SK-N-SH (cell line): Measurements from ENCODE around the gene GPX7. TPM values are rescaled to one million over a fixed set of nuclear protein-coding genes. Genes with fewer than 3 reads are reported as not detected.

Experiments
- CTCF ChIA-PET: fragments of 300-600, 350-600 bp; formaldehyde crosslinking; extraction: SDS; loops from one replicate; lab custom pipeline; 2021; lab: Yijun Ruan, JAX
- POLR2A ChIA-PET: fragments of 350-600 bp; sonication (Branson Sonifier 250); formaldehyde crosslinking; extraction: SDS; loops from one replicate; lab custom pipeline; 2020; ENCODE audit warnings: antibody characterized with exemption, inconsistent platforms; lab: Yijun Ruan, JAX
- DNase-seq: peaks from one replicate; pipeline ENCODE4 v3.0.0; 2012
- H2AFZ ChIP-seq: fragments of 200-600 bp; sonication (generic); 2 replicates; pipeline ENCODE4 v1.8.1; 2016; ENCODE audit warnings: antibody characterized with exemption, mild to moderate bottlenecking, low read depth
- H3F3A ChIP-seq: fragments of 200-600 bp; sonication (generic); replicated peaks from 2 replicates; pipeline ENCODE3; 2016; ENCODE audit warnings: antibody characterized with exemption, mild to moderate bottlenecking; ENCODE audit not compliant: insufficient read depth
- H3K27ac ChIP-seq, 2 experiments: fragments of 200-500 bp in 1 of 2; fragments of 200-600 bp in 1 of 2; sonication (Bioruptor generic) in 1 of 2; sonication (generic), shearing (Covaris generic) in 1 of 2; 2 replicates each; pipeline versions ENCODE4 v1.5.1 to v1.6.1; 2014 to 2016; ENCODE audit warnings: low read depth in 2 of 2, inconsistent platforms in 1 of 2, low read length in 1 of 2, mild to moderate bottlenecking in 1 of 2, mixed read lengths in 1 of 2
- H3K27me3 ChIP-seq: fragments of 200-600 bp; sonication (generic), shearing (Covaris generic); 2 replicates; pipeline ENCODE4 v1.6.1; 2016; ENCODE audit warnings: mixed run types; ENCODE audit not compliant: insufficient read depth
- H3K36me3 ChIP-seq, 2 experiments: fragments of 200-500 bp in 1 of 2; fragments of 200-600 bp in 1 of 2; sonication (Bioruptor generic) in 1 of 2; sonication (generic) in 1 of 2; replicated peaks in 1 of 2; 2 replicates each; pipeline versions ENCODE3 to v1.5.1; 2014 to 2016; ENCODE audit warnings: low read length in 1 of 2, mild to moderate bottlenecking in 1 of 2; ENCODE audit not compliant: insufficient read depth in 2 of 2, control insufficient read depth in 1 of 2
- H3K4me1 ChIP-seq, 2 experiments: fragments of 200-500 bp in 1 of 2; fragments of 200-600 bp in 1 of 2; sonication (Bioruptor generic) in 1 of 2; sonication (generic), shearing (Covaris generic) in 1 of 2; 2 replicates each; pipeline versions ENCODE4 v1.5.1 to v1.6.1; 2014 to 2016; ENCODE audit warnings: low read depth in 1 of 2, low read length in 1 of 2, mixed run types in 1 of 2; ENCODE audit not compliant: insufficient read depth in 2 of 2, control insufficient read depth in 1 of 2
- H3K4me2 ChIP-seq: fragments of 200-600 bp; sonication (generic), shearing (Covaris generic); 2 replicates; pipeline ENCODE4 v1.6.1; 2017; ENCODE audit warnings: mixed run types
- H3K4me3 ChIP-seq, 2 experiments: fragments of 200-500 bp in 1 of 2; fragments of 200-600 bp in 1 of 2; sonication (Bioruptor generic) in 1 of 2; sonication (generic), shearing (Covaris generic) in 1 of 2; 2 replicates each; pipeline versions ENCODE4 v1.5.1 to v1.8.1; 2014 to 2016; ENCODE audit warnings: low read depth in 2 of 2, inconsistent platforms in 1 of 2, low read length in 1 of 2, mild to moderate bottlenecking in 1 of 2, mixed read lengths in 1 of 2, moderate library complexity in 1 of 2
- H3K79me2 ChIP-seq: fragments of 200-600 bp; sonication (generic); 2 replicates; pipeline ENCODE4 v1.8.1; 2017; ENCODE audit warnings: mild to moderate bottlenecking; ENCODE audit not compliant: insufficient read depth
- H3K9ac ChIP-seq: fragments of 200-600 bp; sonication (generic); 2 replicates; pipeline ENCODE4 v1.6.1; 2017; ENCODE audit warnings: mixed run types
- H3K9me2 ChIP-seq: fragments of 200-600 bp; sonication (generic); 2 replicates; pipeline ENCODE4 v1.6.1; 2017; ENCODE audit warnings: mixed run types
- H3K9me3 ChIP-seq: fragments of 200-600 bp; sonication (generic); 2 replicates; pipeline ENCODE4 v1.6.1; 2017; ENCODE audit warnings: mixed run types, mild to moderate bottlenecking, moderate library complexity
- H4K20me1 ChIP-seq: fragments of 200-600 bp; sonication (generic); 2 replicates; pipeline ENCODE4 v1.6.1; 2017; ENCODE audit warnings: mild to moderate bottlenecking, mixed run types; ENCODE audit not compliant: insufficient read depth
- CTCF ChIP-seq: fragments of 200-600 bp; sonication (generic); IDR thresholded peaks from 2 replicates; pipeline ENCODE4 v1.6.1; 2017; ENCODE audit warnings: antibody characterized with exemption, mild to moderate bottlenecking, moderate library complexity
- ELF1 ChIP-seq: IDR thresholded peaks from 2 replicates; pipeline ENCODE4 v1.4.0; 2012
- EP300 ChIP-seq, 2 experiments: IDR thresholded peaks; 2 replicates each; pipeline versions ENCODE4 v1.4.0 to v1.6.1; 2012; ENCODE audit warnings: borderline replicate concordance in 1 of 2, low read depth in 1 of 2, low read length in 1 of 2
- EZH2phosphoT487 ChIP-seq: fragments of 200-600 bp; sonication (generic); IDR thresholded peaks from 2 replicates; pipeline ENCODE4 v1.6.1; 2017; ENCODE audit warnings: low read depth, mixed run types, mild to moderate bottlenecking, antibody characterized with exemption, moderate library complexity, borderline replicate concordance
- FOSL2 ChIP-seq: IDR thresholded peaks from 2 replicates; pipeline ENCODE4 v1.4.0; 2012; ENCODE audit warnings: low read depth, mild to moderate bottlenecking, moderate library complexity, borderline replicate concordance
- FOXJ3 ChIP-seq: sonication (generic); formaldehyde crosslinking; IDR thresholded peaks from 2 replicates; pipeline ENCODE4 v1.5.1; 2020; ENCODE audit warnings: mild to moderate bottlenecking, missing genetic modification reagents
- GABPA ChIP-seq: IDR thresholded peaks from 2 replicates; pipeline ENCODE4 v1.4.0; 2012; ENCODE audit warnings: low read depth, mild to moderate bottlenecking
- GATA2 ChIP-seq: sonication (generic); formaldehyde crosslinking; IDR thresholded peaks from 2 replicates; pipeline ENCODE4 v1.5.0; 2020; ENCODE audit warnings: mild to moderate bottlenecking, missing genetic modification reagents
- MAX ChIP-seq: IDR thresholded peaks from 2 replicates; pipeline ENCODE4 v1.4.0; 2012; ENCODE audit warnings: low read depth
- MEF2A ChIP-seq: IDR thresholded peaks from 2 replicates; pipeline ENCODE4 v1.4.0; 2012; ENCODE audit warnings: low read depth, borderline replicate concordance
- MXI1 ChIP-seq: IDR thresholded peaks from 2 replicates; pipeline ENCODE4 v1.6.1; 2012; ENCODE audit warnings: mild to moderate bottlenecking, low read depth, low read length, improper control_type of control experiment
- NFIC ChIP-seq: IDR thresholded peaks from 2 replicates; pipeline ENCODE4 v1.4.0; 2012; ENCODE audit warnings: borderline replicate concordance
- POLR2AphosphoS5 ChIP-seq: IDR thresholded peaks from 2 replicates; pipeline ENCODE4 v1.6.1; 2012; ENCODE audit warnings: low read depth, low read length
- RFX5 ChIP-seq: IDR thresholded peaks from 2 replicates; pipeline ENCODE4 v1.6.1; 2012; ENCODE audit warnings: mild to moderate bottlenecking, improper control_type of control experiment, low read length
- RXRA ChIP-seq: IDR thresholded peaks from 2 replicates; pipeline ENCODE4 v1.4.0; 2012; ENCODE audit warnings: low read depth, mild to moderate bottlenecking, borderline replicate concordance
- SMC3 ChIP-seq: IDR thresholded peaks from 2 replicates; pipeline ENCODE4 v1.6.1; 2012; ENCODE audit warnings: low read depth, low read length, improper control_type of control experiment
- TAF1 ChIP-seq: IDR thresholded peaks from 2 replicates; pipeline ENCODE4 v1.6.1; 2012; ENCODE audit warnings: low read depth, mild to moderate bottlenecking, low read length, moderate library complexity, borderline replicate concordance
- TCF12 ChIP-seq: IDR thresholded peaks from 2 replicates; pipeline ENCODE4 v1.4.0; 2012
- USF1 ChIP-seq: IDR thresholded peaks from 2 replicates; pipeline ENCODE4 v1.4.0; 2012; ENCODE audit warnings: low read depth, borderline replicate concordance
- YY1 ChIP-seq: IDR thresholded peaks from 2 replicates; pipeline ENCODE4 v1.4.0; 2012; ENCODE audit warnings: low read depth, mild to moderate bottlenecking
- WGBS: methylation state at CpG from one replicate; pipeline ENCODE4 v1.1.6; 2017; ENCODE audit warnings: low lambda C conversion rate; 5-methylcytosine and 5-hydroxymethylcytosine counted together
- polyA plus RNA-seq, 3 experiments: library from polyadenylated mRNA; depleted of rRNA; stranded (reverse); fragments of >200 nt; gene quantifications; 2 replicates each; pipeline ENCODE4 v1.2.3, GENCODE V29; 2012
- TF ChIP-seq, protein P1 (sequence below): IDR thresholded peaks from 2 replicates; pipeline ENCODE4; 2012
- TF ChIP-seq, protein P2 (sequence below): IDR thresholded peaks from 2 replicates; pipeline ENCODE4 v1.6.1; 2012; ENCODE audit warnings: mild to moderate bottlenecking, low read depth, low read length, moderate library complexity

The GPX7 gene
- polyA plus RNA-seq, 1 of the 3 experiments (the other 2 are of a cell fraction): 6.2 TPM

GRCh38 chr1:52641307-52641706 lies 39.1 kb downstream of the GPX7 start (continued):
- TF ChIP-seq YY1 (no peak), GATA2 (no peak), EP300 (IDR thresholded peaks at IDR 0.05; ENCODE audit: borderline replicate concordance in 1 of 2, low read depth in 1 of 2, low read length in 1 of 2) (no peak)
- TF ChIP-seq, protein P1, sequence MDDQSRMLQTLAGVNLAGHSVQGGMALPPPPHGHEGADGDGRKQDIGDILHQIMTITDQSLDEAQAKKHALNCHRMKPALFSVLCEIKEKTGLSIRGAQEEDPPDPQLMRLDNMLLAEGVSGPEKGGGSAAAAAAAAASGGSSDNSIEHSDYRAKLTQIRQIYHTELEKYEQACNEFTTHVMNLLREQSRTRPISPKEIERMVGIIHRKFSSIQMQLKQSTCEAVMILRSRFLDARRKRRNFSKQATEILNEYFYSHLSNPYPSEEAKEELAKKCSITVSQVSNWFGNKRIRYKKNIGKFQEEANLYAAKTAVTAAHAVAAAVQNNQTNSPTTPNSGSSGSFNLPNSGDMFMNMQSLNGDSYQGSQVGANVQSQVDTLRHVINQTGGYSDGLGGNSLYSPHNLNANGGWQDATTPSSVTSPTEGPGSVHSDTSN: no peak

DNA sequence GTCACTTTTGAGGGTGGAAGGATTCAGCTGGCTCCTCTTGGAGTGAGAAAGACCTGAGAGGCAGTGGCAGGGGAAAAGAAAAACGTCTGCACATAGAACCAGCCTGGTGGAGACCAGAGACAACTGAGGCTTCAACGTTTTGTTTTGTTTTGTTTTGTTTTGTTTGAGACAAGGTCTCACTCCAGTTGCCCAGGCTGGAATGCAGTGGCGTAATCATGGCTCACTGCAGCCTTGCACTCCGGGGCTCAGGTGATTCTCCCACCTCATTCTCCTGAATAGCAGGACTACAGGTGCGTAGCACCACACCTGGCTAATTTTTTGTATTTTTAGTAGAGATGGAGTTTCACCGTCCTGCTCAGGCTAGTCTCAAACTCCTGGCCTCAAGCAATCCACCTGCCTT lies 43.1 kb downstream of the GPX7 start:
- TF ChIP-seq FOXJ3 (CRISPR knock-in tag): no peak
- TF ChIP-seq POLR2AphosphoS5: no peak
- no peak for TF ChIP-seq SMC3
- TF ChIP-seq USF1: no peak
- no peak for TF ChIP-seq FOSL2
- no peak for TF ChIP-seq ELF1
- TF ChIP-seq EP300 (IDR thresholded peaks at IDR 0.05; ENCODE audit: borderline replicate concordance in 1 of 2, low read depth in 1 of 2, low read length in 1 of 2): no peak
- TF ChIP-seq TCF12: no peak
- no peak for TF ChIP-seq MEF2A
- TF ChIP-seq NFIC: no peak
- TF ChIP-seq YY1: no peak
- TF ChIP-seq MXI1: no peak
- TF ChIP-seq EZH2phosphoT487: no peak
- no peak for TF ChIP-seq CTCF
- TF ChIP-seq GABPA: no peak
- TF ChIP-seq MAX: no peak
- TF ChIP-seq RXRA: no peak
- no peak for TF ChIP-seq RFX5
- TF ChIP-seq TAF1: no peak
- TF ChIP-seq, protein P2, sequence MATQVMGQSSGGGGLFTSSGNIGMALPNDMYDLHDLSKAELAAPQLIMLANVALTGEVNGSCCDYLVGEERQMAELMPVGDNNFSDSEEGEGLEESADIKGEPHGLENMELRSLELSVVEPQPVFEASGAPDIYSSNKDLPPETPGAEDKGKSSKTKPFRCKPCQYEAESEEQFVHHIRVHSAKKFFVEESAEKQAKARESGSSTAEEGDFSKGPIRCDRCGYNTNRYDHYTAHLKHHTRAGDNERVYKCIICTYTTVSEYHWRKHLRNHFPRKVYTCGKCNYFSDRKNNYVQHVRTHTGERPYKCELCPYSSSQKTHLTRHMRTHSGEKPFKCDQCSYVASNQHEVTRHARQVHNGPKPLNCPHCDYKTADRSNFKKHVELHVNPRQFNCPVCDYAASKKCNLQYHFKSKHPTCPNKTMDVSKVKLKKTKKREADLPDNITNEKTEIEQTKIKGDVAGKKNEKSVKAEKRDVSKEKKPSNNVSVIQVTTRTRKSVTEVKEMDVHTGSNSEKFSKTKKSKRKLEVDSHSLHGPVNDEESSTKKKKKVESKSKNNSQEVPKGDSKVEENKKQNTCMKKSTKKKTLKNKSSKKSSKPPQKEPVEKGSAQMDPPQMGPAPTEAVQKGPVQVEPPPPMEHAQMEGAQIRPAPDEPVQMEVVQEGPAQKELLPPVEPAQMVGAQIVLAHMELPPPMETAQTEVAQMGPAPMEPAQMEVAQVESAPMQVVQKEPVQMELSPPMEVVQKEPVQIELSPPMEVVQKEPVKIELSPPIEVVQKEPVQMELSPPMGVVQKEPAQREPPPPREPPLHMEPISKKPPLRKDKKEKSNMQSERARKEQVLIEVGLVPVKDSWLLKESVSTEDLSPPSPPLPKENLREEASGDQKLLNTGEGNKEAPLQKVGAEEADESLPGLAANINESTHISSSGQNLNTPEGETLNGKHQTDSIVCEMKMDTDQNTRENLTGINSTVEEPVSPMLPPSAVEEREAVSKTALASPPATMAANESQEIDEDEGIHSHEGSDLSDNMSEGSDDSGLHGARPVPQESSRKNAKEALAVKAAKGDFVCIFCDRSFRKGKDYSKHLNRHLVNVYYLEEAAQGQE: no peak
- Histone ChIP-seq H3K27me3 (no peaks in the 10 kb centered on the region), H3F3A (no peaks in the 10 kb centered on the region), H3K9ac (no peak overlapping the region), H2AFZ (no peak overlapping the region), H3K27ac (no peak overlapping the region), H3K36me3 (no peaks in the 10 kb centered on the region), H3K79me2 (no peaks in the 10 kb centered on the region), H3K9me3 (no peaks in the 10 kb centered on the region), H3K4me2 (no peak overlapping the region), H3K4me3 (no peak overlapping the region), H4K20me1 (no peaks in the 10 kb centered on the region), H3K9me2 (no peaks in the 10 kb centered on the region), H3K4me1 (no peaks in the 10 kb centered on the region)
- WGBS: 71% methylated on average over 6 of the region's 6 CpGs
- DNase-seq: no peak
- ChIA-PET POLR2A (no interaction called here), CTCF (interaction anchor here (1.8 kb wide), 1 partner anchor 12 kb away, joined by 5 read pairs; the partner anchor contains the start of gene SHISAL2A)
